ENCODE results near the gene CEP95. TPM values are rescaled to one million over a fixed set of nuclear protein-coding genes. Genes with fewer than 3 reads are reported as not detected.

Gene CEP95
- total RNA-seq, 1 donor: 48.9 TPM

- TF ChIP-seq CTCF (IDR thresholded peaks at IDR 0.05; ENCODE audit: extremely low read depth, low read depth, low read length): no peak
- no peak overlapping the region for H2AFZ ChIP-seq (ENCODE audit: low read length)
- H3K27me3 ChIP-seq (ENCODE audit: insufficient read depth, low read length): no peaks in the 10 kb centered on the region
- no peak overlapping the region for H3K4me2 ChIP-seq (ENCODE audit: insufficient read depth, low read length)
- no peaks in the 10 kb centered on the region for H3K79me2 ChIP-seq (ENCODE audit: insufficient read depth, low read length)
- H4K20me1 ChIP-seq (ENCODE audit: insufficient read depth, low read length): no peaks in the 10 kb centered on the region
- no peaks in the 10 kb centered on the region for H3K9me3 ChIP-seq (ENCODE audit: low read depth, low read length)
- H3K27ac ChIP-seq (ENCODE audit: low read depth, low read length): no peak overlapping the region
- peaks cover 34% of the 10 kb centered on the region for H3K36me3 ChIP-seq (ENCODE audit: insufficient read depth, low read length)
- no peak for DNase-seq (ENCODE audit: insufficient read length, low spot score, missing footprints)
- H3K4me3 ChIP-seq (ENCODE audit: insufficient read depth, low read length): no peak overlapping the region
- no peaks in the 10 kb centered on the region for H3K4me1 ChIP-seq (ENCODE audit: insufficient read depth, low read length)
Measured at GRCh38 chr17:64480951-64481350, 25.8 kb upstream of the CEP95 start.

GRCh38 chr17:64484380-64484779 is 22.4 kb upstream of the CEP95 start:
- no peak for TF ChIP-seq CTCF (IDR thresholded peaks at IDR 0.05; ENCODE audit: extremely low read depth, low read depth, low read length)
- no peak overlapping the region for H3K4me3 ChIP-seq (ENCODE audit: insufficient read depth, low read length)
- no peaks in the 10 kb centered on the region for H3K9me3 ChIP-seq (ENCODE audit: low read depth, low read length)
- no peak for DNase-seq (ENCODE audit: insufficient read length, low spot score, missing footprints)
- no peak overlapping the region for H2AFZ ChIP-seq (ENCODE audit: low read length)
- H3K27me3 ChIP-seq (ENCODE audit: insufficient read depth, low read length): no peaks in the 10 kb centered on the region
- H4K20me1 ChIP-seq (ENCODE audit: insufficient read depth, low read length): no peaks in the 10 kb centered on the region
- H3K36me3 ChIP-seq (ENCODE audit: insufficient read depth, low read length): peaks cover 42% of the 10 kb centered on the region
- no peaks in the 10 kb centered on the region for H3K4me1 ChIP-seq (ENCODE audit: insufficient read depth, low read length)
- no peak overlapping the region for H3K27ac ChIP-seq (ENCODE audit: low read depth, low read length)
- H3K79me2 ChIP-seq (ENCODE audit: insufficient read depth, low read length): no peaks in the 10 kb centered on the region
- H3K4me2 ChIP-seq (ENCODE audit: insufficient read depth, low read length): no peak overlapping the region

GRCh38 chr17:64488301-64488700 is 18.5 kb upstream of the CEP95 start:
- Histone ChIP-seq H3K36me3 (ENCODE audit: insufficient read depth, low read length) (peaks cover 47% of the 10 kb centered on the region), H3K4me1 (ENCODE audit: insufficient read depth, low read length) (no peaks in the 10 kb centered on the region), H3K9me3 (ENCODE audit: low read depth, low read length) (no peaks in the 10 kb centered on the region), H3K27ac (ENCODE audit: low read depth, low read length) (no peak overlapping the region), H3K4me3 (ENCODE audit: insufficient read depth, low read length) (no peak overlapping the region), H3K79me2 (ENCODE audit: insufficient read depth, low read length) (peaks cover 2% of the 10 kb centered on the region), H2AFZ (ENCODE audit: low read length) (no peak overlapping the region), H3K27me3 (ENCODE audit: insufficient read depth, low read length) (no peaks in the 10 kb centered on the region), H4K20me1 (ENCODE audit: insufficient read depth, low read length) (no peaks in the 10 kb centered on the region), H3K4me2 (ENCODE audit: insufficient read depth, low read length) (no peak overlapping the region)
- no peak for DNase-seq (ENCODE audit: insufficient read length, low spot score, missing footprints)
- TF ChIP-seq CTCF (IDR thresholded peaks at IDR 0.05; ENCODE audit: extremely low read depth, low read depth, low read length): no peak

GRCh38 chr17:64491034-64491860 is 15.5 kb upstream of the CEP95 start:
- Histone ChIP-seq H3K27ac (ENCODE audit: low read depth, low read length) (no peak overlapping the region), H3K4me3 (ENCODE audit: insufficient read depth, low read length) (no peak overlapping the region), H3K36me3 (ENCODE audit: insufficient read depth, low read length) (peaks cover 28% of the 10 kb centered on the region), H3K79me2 (ENCODE audit: insufficient read depth, low read length) (peaks cover 23% of the 10 kb centered on the region), H3K4me1 (ENCODE audit: insufficient read depth, low read length) (peaks cover 14% of the 10 kb centered on the region), H4K20me1 (ENCODE audit: insufficient read depth, low read length) (no peaks in the 10 kb centered on the region), H2AFZ (ENCODE audit: low read length) (no peak overlapping the region), H3K9me3 (ENCODE audit: low read depth, low read length) (no peaks in the 10 kb centered on the region), H3K27me3 (ENCODE audit: insufficient read depth, low read length) (no peaks in the 10 kb centered on the region), H3K4me2 (ENCODE audit: insufficient read depth, low read length) (no peak overlapping the region)
- peak; percentile 74 for TF ChIP-seq CTCF (IDR thresholded peaks at IDR 0.05; ENCODE audit: extremely low read depth, low read depth, low read length)
- DNase-seq (ENCODE audit: insufficient read length, low spot score, missing footprints): no peak
